GM18858 (cell line): ENCODE results near the gene LNX1.

ENCODE experiments used
- ATAC-seq: cut with Tn5 transposase; IDR thresholded peaks from one replicate; pipeline ENCODE4 v1.9.1; 2021; ENCODE audit not compliant: unreplicated experiment

The LNX1 gene

DNA sequence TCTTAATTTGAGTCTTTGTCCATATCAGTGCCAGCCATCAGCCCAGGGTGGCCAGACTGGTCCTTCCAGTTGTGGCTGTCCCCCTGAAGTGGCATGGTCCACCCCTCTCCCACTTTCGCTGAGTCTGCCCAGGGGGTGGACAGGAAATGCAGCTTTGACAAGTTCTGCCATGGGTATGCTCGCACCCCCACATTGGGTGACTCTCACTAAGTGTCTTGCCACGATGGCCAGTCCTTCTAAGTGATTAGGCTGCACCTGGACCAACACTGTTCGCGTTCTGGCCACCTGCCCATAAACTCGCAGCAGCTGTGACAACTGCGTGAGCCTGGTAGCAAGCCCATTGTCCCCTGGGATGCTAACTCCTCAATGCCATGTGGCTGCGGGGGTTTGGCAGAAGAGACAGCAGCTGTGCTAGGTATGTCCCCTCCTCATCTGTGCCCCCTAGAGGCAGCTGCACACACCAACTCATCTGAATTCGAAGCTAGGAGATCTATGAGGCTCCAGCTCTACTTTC lies 10.0 kb upstream of the LNX1 start:
- peak; percentile 53 for ATAC-seq

DNA sequence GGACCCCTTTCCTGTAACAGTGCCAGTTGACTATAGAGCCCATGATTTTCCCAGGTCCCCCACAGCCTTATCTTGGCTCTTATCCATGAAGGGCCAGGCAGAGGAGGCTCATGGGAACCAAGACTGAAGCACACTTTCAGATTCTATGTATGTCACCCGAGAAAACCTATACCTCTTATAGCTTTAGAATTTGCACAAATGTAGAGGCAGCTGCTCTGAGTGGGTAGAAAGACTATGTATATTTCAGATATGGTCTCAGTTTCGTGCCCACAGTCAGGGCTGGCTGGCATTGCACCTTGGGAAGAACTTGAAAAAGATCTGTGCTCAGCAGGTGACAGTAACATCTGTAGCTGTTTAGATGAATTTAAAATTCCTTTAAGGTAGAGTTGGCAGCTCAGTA lies 8.3 kb upstream of the LNX1 start:
- ATAC-seq, result peak; percentile 77

DNA sequence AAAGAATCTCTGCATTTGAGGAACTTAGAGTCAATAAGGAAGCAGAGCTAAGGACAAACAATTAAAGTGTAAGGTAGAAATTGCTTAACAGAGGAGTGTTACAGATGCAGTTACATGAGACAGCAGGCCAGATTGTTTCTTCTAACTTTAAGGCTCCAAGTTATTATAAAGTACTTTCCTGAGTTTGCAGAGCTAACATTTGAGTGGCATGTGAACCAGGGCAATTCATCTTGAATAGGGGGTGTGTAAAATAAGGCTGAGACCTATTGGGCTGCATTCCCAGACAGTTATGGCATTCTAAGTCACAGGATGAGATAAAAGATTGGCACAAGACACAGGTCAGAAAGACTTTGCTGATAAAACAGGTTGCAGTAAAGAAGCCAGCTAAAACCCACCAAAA lies 7.6 kb upstream of the LNX1 start:
- ATAC-seq, result no peak

DNA sequence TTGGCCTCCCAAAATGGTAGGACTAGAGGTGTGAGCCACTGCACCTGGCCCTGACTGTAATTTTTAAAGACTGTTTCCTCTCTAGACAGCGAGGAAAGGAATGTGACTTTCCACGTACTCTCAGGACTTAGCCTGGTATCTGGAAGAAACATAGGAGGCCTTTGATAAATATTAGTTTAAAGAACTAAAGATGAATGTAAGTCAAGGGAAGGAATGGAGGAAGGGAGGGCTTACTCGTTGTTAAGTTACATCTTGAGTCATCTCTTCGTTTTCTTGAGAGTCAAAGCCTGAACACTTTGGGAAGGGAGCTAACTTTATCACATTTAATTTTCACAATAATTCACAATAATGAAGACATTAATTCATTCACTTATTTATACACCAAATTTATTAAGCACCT lies 7.2 kb upstream of the LNX1 start:
- ATAC-seq, result no peak

DNA sequence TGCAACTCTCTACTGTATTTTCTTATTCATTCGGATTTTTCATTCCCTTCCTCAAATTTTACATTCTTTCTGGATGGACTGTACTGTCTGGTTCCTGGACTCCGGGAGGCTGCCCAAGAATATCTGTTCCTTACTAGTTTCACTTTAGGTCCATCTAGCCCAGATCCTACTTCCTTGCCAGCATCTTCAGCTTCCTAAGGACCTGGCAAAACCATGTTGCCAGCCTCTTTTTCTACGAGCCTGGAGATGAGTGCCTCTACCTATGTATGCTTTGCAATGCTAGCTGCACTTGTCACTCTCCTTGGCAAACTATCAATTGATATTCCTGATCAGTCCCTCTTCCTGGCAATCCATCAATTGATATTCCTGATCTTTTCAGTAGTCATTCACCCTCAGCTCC lies 5.6 kb upstream of the LNX1 start:
- no peak for ATAC-seq

GRCh38 chr4:53595834-53596233 lies 4.5 kb upstream of the LNX1 start:
- ATAC-seq, result no peak

DNA sequence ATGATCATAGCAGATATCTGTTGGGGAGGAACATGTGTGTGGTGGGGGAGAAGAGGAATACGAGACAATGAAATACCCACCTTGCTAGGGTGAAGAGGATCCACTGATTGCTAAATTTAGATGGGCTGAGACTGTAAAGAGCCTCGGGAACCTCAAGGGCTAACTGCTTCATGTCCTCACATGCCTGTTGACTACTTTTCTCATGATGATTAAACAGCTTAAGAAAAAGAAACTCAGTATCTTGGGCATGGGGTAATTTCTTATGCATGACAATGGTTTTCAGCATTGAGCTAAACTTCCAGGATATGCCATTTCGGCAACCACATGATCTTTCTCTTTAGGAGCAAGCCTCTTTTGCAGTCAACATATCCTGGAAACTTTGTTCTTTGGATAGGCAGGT lies 3.9 kb upstream of the LNX1 start:
- ATAC-seq, result no peak

DNA sequence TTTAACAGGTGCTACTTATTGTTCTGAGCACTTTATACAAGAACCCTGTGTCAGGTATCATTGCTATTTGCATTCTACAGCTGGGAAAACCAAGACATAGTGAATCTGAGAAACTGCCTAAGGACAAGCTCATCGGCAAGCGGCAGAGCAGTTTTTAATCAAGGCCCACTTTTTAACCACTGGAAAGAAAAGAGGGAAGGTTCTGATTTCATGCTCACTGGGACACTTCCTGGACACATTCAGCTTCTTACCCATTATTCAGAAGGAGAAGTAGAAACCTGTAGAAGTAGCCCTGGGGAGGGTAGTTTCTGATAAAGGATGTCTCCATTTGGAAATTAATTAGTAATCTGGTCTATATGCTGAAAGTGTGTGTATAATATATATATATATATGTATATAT lies 2.5 kb upstream of the LNX1 start:
- no peak for ATAC-seq

DNA sequence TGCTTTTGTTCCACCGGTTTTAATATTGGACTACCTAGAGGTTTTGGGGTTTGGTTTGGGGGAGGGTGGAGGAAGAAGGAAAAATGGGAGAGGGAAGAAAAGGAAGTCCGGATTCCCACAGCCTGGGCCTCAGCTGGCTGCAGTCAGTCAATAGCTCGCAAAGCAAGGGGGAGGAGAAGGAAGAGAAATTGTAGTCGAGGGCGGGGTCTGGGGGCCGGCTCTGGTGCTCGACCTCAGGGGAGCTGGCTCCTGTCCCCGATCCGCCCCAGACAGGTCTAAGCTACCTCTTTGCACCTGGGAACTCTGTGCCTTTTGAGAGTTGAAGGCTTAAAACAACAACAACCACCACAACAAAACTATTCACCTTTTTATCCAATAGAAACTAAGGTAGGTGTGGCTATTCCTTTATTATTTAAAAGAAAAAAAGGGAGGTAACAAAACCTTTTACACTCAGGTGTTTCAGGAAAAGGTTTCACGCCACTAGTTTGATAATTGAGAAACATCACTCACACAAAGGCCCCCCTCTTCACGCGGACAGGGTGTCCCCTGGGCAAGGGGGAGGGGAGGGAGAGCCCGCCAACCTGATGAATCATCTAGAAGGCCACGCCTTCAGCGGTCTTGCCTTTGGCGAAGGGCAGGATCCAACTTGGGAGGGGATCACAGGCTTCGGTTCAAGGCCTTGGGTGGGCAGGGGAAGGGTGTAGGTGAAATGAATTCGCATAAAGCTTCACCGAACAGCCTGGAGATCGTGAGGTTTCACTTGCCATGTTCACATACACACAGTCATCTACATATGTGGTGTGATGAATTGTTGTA lies 1.6 kb upstream of the LNX1 start:
- ATAC-seq, result no peak

DNA sequence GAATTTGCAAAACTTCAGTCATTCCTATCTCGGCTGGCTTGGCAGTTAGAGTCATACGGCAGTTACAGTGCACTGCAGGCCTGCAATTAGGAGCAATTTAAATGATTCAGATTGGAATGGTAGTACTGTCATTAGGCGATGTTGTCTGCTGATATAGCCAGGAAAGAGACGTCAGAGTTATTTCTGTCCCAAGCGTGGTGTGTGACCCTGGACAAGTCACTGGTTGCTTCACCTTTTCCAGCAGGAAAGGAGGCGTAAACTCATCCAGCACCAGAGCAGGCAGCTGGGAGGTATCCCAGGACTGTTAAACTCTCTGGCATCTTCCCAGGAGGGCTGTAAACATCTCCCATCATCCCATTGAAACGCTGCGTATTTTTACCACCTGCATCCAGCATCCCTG lies 836 bp upstream of the LNX1 start:
- no peak for ATAC-seq

DNA sequence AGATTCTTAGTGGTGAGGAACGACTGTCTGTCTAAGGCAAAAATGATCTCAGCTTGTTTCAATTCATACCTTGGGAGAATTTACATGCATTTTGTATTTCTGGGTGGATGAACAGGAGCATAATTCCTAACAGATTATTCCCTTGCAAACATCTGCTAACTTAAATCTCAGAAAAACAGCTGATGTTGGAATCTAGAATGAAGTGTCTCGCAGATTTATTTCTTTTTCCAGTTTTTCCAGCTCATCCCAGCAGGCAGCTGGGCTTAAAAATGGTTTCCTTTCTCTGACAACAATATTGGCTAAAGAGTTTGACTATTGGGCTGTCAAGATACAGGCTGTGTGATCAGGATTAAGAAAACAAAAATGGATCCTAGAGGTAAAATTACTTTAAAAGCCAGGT lies 1.1 kb downstream of the LNX1 start:
- no peak for ATAC-seq

DNA sequence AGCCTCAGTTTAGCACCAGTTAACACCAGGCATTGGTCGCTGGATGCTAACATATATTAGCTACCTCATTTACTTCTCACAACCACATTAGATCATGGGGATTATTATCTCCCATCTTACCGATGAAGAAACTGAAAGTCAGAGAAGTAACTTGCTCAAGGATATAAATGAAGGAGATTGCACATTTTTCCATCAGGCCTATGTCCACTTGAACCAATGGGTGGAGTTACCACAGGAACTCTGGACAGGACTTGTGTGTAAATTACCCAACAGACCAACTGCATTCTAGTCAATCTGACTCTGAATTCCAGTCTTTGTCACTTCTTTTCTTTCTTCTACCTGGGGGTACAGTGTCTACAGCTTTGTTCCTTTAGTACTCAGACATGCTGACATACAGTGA lies 1.8 kb downstream of the LNX1 start:
- ATAC-seq, result no peak

DNA sequence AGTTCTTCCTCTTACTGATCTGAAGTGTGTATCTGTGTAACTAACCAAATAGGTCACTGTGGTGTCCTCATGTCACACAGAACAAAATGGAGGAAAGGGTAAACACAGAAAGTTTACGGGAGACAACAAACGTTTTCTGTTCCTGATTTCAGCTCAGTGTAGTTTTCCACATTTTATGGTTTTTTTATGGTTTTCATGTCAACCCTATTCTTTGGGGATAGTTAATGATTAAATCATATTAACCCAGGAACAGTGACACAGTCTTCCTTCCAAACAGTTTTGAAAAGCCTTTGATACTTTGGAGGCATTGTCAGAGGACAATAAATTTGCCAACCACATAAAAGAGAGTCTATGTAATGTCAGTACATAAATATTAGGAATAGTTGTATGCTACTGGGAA lies 4.2 kb downstream of the LNX1 start:
- ATAC-seq, result no peak

GRCh38 chr4:53586121-53586816 lies 5.0 kb downstream of the LNX1 start:
- no peak for ATAC-seq

- no peak for ATAC-seq
Measured at GRCh38 chr4:53584658-53585057, 6.6 kb downstream of the LNX1 start.

GRCh38 chr4:53583513-53583912 lies 7.8 kb downstream of the LNX1 start:
- no peak for ATAC-seq

GRCh38 chr4:53582194-53582593 lies 9.1 kb downstream of the LNX1 start:
- no peak for ATAC-seq

DNA sequence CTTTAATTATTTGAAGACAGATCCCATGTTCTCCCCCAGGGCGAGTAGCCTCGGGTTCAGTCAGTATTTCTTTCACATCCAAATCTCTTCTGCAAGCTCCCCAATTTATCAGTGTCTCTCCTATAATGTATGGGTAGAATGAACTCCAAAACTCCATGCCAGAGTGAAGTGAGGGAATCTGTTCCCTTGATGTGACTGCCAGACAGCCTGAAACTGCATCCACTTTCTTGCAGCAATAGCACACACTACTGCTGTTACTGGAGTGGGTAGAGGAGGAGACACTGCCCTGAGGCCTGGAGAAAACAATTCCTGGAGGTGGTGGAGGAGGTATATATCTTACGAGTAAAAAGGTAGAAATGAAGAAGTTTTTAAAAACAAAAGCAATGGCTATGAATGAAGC lies 11.0 kb downstream of the LNX1 start:
- no peak for ATAC-seq

GRCh38 chr4:53579826-53580225 lies 11.5 kb downstream of the LNX1 start:
- ATAC-seq, result no peak

DNA sequence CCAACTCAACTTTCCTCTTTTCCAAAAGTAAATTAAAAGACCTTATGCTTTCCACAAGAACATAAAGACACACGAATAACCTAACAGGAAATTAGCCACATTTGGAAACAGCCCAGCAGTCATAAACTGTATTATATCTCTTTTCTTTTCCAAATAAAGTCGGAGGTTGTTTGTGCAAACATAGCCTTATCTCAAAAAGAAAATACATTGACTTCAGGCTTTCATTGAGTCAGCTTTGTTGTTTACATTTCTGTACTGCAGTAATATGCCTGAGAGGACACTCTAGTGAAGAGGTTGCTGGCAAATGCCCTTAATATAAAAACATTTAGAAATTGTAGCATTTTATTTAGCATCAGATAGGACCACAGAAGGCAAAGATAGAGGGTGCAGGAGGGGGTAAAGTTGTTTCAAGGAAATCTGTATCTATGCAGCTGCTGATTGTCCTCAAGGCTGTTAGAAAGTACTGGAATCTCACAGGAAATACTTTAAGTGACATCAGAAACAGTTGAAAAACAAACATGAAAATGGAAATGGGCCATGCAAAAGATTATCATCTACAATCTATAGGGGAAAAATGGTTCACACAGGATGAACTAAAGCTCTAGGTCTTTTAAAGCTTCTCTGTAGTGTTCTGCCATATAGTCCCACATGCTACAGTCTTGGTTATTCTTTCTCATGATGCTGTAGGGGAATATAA lies 14.5 kb downstream of the LNX1 start:
- no peak for ATAC-seq

GRCh38 chr4:53576071-53576617 lies 15.1 kb downstream of the LNX1 start:
- no peak for ATAC-seq

GRCh38 chr4:53575552-53575951 lies 15.7 kb downstream of the LNX1 start:
- ATAC-seq, result no peak
